NK-92 treated with Interleukin-12 subunit alpha and Interleukin-12 subunit beta, amount 100 ng/mL, for 24 hours (cell line): Measurements from ENCODE around the gene RNF11.

Experiments
- DNase-seq: peaks from one replicate; lab custom pipeline; 2025; lab: John Stamatoyannopoulos, UW

The RNF11 gene

GRCh38 chr1:51265618-51266017 is 29.5 kb downstream of the RNF11 start:
- DNase-seq: no peak

- DNase-seq: no peak
These were observed 30.1 kb downstream of the RNF11 start for GRCh38 chr1:51266181-51266580.

- DNase-seq: no peak
These were observed 30.7 kb downstream of the RNF11 start for GRCh38 chr1:51266791-51267190.

- no peak for DNase-seq
These were observed 32.6 kb downstream of the RNF11 start for GRCh38 chr1:51268634-51269033.

GRCh38 chr1:51270751-51271150 is 34.7 kb downstream of the RNF11 start:
- DNase-seq: no peak

GRCh38 chr1:51272916-51273315 is 36.8 kb downstream of the RNF11 start:
- DNase-seq: no peak

- no peak for DNase-seq
These were observed 38.6 kb downstream of the RNF11 start for GRCh38 chr1:51274676-51275075.

GRCh38 chr1:51276286-51276685 is 40.2 kb downstream of the RNF11 start:
- no peak for DNase-seq

- DNase-seq: no peak
These were observed 44.4 kb downstream of the RNF11 start for GRCh38 chr1:51280321-51280978.

GRCh38 chr1:51281807-51282206 is 45.7 kb downstream of the RNF11 start:
- DNase-seq: no peak

GRCh38 chr1:51282605-51283004 is 46.5 kb downstream of the RNF11 start:
- no peak for DNase-seq

GRCh38 chr1:51283979-51284378 is 47.9 kb downstream of the RNF11 start:
- DNase-seq: no peak

- no peak for DNase-seq
These were observed 48.4 kb downstream of the RNF11 start for GRCh38 chr1:51284487-51284954.

GRCh38 chr1:51285055-51285454 is 49.0 kb downstream of the RNF11 start:
- DNase-seq: no peak

GRCh38 chr1:51287966-51288365 is 51.9 kb downstream of the RNF11 start:
- DNase-seq: no peak

GRCh38 chr1:51288578-51288977 is 52.5 kb downstream of the RNF11 start:
- DNase-seq: no peak

- no peak for DNase-seq
These were observed 53.8 kb downstream of the RNF11 start for GRCh38 chr1:51289676-51290488.

GRCh38 chr1:51290489-51290847 is 54.4 kb downstream of the RNF11 start:
- no peak for DNase-seq

- no peak for DNase-seq
These were observed 57.9 kb downstream of the RNF11 start for GRCh38 chr1:51293898-51294515.

- no peak for DNase-seq
These were observed 58.6 kb downstream of the RNF11 start for GRCh38 chr1:51294566-51295184.

GRCh38 chr1:51295926-51296325 is 59.9 kb downstream of the RNF11 start:
- no peak for DNase-seq
